ENCODE results near the gene DNAAF1. TPM values are rescaled to one million over a fixed set of nuclear protein-coding genes. Genes with fewer than 3 reads are reported as not detected.

Gene DNAAF1
- total RNA-seq, 5 donors from 2014 or later (not counting 1 experiment from before 2014, with no cell fraction given) = 0.16 to 0.32 TPM; not detected in 3

DNA sequence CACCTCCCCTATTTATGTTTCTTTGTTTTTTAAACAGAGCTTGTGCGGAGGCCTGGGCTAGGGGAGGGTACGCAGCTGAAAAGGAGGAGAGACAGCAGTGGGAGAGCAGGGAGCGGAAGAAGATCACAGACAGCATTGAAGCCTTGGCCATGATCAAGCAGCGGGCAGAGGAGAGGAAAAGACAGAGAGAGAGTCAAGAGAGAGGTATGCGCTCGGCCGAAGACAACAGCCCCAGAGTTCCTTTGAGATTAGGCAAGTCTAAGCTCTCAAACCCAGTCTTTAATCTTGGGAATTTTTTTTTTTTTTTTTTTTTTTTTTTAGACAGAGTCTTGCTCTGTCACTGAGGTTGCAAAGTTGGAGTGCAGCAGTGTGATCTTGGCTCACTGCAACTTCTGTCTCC lies 20.6 kb downstream of the DNAAF1 start:
- Histone ChIP-seq H3K27me3 (replicated peaks in 1 of 2; ENCODE audit: control insufficient read depth in 2 of 2, extremely low read depth in 1 of 2, insufficient read depth in 2 of 2, low read length in 1 of 2) (peaks cover 0 to 54% of the 10 kb centered on the region in 2 experiments), H3K4me1 (ENCODE audit: control insufficient read depth in 1 of 2, extremely low read depth in 1 of 2, insufficient read depth in 2 of 2, low read length in 2 of 2) (no peaks in the 10 kb centered on the region), H3K4me3 (ENCODE audit: control insufficient read depth in 1 of 2, extremely low read depth in 1 of 2, low read length in 1 of 2) (no peak overlapping the region), H3K9me3 (no peaks in the 10 kb centered on the region), H3K36me3 (ENCODE audit: control insufficient read depth in 2 of 2, extremely low read depth in 1 of 2, insufficient read depth in 1 of 2, low read length in 1 of 2) (no peaks in the 10 kb centered on the region), H3K27ac (ENCODE audit: low read length) (no peak overlapping the region)
- Mint-ChIP-seq H3K4me3 (no peak overlapping the region), H3K4me1 (no peaks in the 10 kb centered on the region), H3K27ac (no peak overlapping the region), H3K9me3 (no peaks in the 10 kb centered on the region), H3K27me3 (peaks cover 20 to 25% of the 10 kb centered on the region in 2 donors), H3K36me3 (no peaks in the 10 kb centered on the region)
- ChIA-PET CTCF (no interaction called here), POLR2A (no interaction called here)
- DNase-seq = no peak
- WGBS (ENCODE audit: insufficient coverage) = 96% methylated on average over 7 of the region's 7 CpGs
- no peak for ATAC-seq (replicated peaks in 1 of 4)

DNA sequence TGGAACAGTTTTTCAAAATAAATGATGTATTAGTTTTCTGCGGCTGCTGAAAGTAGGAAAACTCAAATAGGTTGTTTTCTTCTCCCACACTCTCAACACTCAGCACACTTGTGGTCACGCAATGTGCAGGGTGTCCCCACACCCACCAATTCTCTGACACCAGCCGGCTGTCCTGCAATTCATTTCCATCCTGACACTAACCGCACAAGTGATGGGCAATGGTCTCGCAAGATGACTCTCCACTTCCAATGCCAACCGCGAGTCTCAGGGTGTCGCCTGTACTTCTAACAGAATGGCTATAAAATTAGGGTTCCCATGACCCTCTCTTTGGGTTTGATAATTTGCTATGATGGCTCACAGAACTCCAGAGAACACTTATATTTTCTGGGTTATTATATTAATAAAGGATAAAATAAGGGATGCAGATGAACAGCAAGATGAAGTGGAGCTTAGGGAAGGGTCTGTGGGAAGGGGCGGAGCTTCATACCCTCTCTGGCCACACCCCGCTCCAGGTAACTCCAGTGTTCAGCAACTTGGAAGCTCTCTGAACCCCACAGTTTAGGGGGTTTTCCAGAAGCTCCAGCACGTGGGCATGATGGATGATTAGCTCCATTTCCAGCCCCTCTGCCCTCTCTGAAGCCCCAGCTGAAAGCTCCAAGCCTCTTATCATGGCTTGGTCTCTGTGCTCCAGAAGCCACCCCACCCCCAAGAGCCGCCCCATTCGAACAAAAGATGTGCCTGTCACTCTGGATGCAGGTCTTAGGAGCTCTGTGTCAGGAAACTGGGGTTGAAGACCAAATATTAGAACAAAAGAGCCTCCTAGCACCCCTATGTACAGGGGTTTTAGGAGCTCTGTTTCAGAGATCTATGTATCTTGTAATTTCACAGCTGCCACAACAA lies 21.9 kb downstream of the DNAAF1 start:
- DNase-seq (no peak), ATAC-seq (replicated peaks in 1 of 4) (no peak)
- no peaks in the 10 kb centered on the region for H3K36me3 ChIP-seq (ENCODE audit: control insufficient read depth in 2 of 2, extremely low read depth in 1 of 2, insufficient read depth in 1 of 2, low read length in 1 of 2)
- Mint-ChIP-seq H3K4me3 (no peak overlapping the region), H3K27me3 (peaks cover 14 to 28% of the 10 kb centered on the region in 2 donors), H3K4me1 (no peaks in the 10 kb centered on the region), H3K9me3 (no peaks in the 10 kb centered on the region), H3K36me3 (no peaks in the 10 kb centered on the region), H3K27ac (no peak overlapping the region)
- ChIA-PET POLR2A (no interaction called here), CTCF (no interaction called here)
- peaks cover 0 to 57% of the 10 kb centered on the region in 2 experiments for H3K27me3 ChIP-seq (replicated peaks in 1 of 2; ENCODE audit: control insufficient read depth in 2 of 2, extremely low read depth in 1 of 2, insufficient read depth in 2 of 2, low read length in 1 of 2)
- no peaks in the 10 kb centered on the region for H3K9me3 ChIP-seq
- no peak overlapping the region for H3K4me3 ChIP-seq (ENCODE audit: control insufficient read depth in 1 of 2, extremely low read depth in 1 of 2, low read length in 1 of 2)
- H3K27ac ChIP-seq (ENCODE audit: low read length) = no peak overlapping the region
- WGBS (ENCODE audit: insufficient coverage) = 67% methylated on average over 3 of the region's 13 CpGs
- H3K4me1 ChIP-seq (ENCODE audit: control insufficient read depth in 1 of 2, extremely low read depth in 1 of 2, insufficient read depth in 2 of 2, low read length in 2 of 2) = no peaks in the 10 kb centered on the region

DNA sequence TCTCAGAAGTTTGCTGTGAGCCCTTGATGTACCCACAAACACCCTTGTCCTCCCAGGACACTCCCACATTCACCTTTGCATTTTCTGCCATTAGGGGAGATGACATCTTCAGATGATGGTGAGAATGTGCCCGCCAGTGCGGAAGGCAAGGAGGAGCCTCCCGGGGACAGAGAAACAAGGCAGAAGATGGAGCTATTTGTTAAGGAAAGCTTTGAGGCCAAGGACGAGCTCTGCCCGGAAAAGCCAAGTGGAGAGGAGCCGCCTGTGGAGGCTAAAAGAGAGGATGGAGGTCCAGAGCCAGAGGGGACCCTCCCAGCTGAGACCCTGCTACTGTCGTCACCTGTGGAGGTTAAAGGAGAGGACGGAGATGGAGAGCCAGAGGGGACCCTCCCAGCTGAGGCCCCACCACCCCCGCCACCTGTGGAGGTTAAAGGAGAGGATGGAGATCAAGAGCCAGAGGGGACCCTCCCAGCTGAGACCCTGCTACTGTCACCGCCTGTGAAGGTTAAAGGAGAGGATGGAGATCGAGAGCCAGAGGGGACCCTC lies 24.7 kb downstream of the DNAAF1 start:
- Histone ChIP-seq H3K27me3 (replicated peaks in 1 of 2; ENCODE audit: control insufficient read depth in 2 of 2, extremely low read depth in 1 of 2, insufficient read depth in 2 of 2, low read length in 1 of 2) (peaks cover 0 to 63% of the 10 kb centered on the region in 2 experiments), H3K9me3 (no peaks in the 10 kb centered on the region), H3K36me3 (ENCODE audit: control insufficient read depth in 2 of 2, extremely low read depth in 1 of 2, insufficient read depth in 1 of 2, low read length in 1 of 2) (no peaks in the 10 kb centered on the region), H3K27ac (ENCODE audit: low read length) (no peak overlapping the region), H3K4me3 (ENCODE audit: control insufficient read depth in 1 of 2, extremely low read depth in 1 of 2, low read length in 1 of 2) (no peak overlapping the region), H3K4me1 (ENCODE audit: control insufficient read depth in 1 of 2, extremely low read depth in 1 of 2, insufficient read depth in 2 of 2, low read length in 2 of 2) (no peaks in the 10 kb centered on the region)
- Mint-ChIP-seq H3K36me3 (no peaks in the 10 kb centered on the region), H3K27ac (no peak overlapping the region), H3K4me1 (peaks cover 0 to under 1% (median 0%) of the 10 kb centered on the region in 3 donors), H3K9me3 (no peaks in the 10 kb centered on the region), H3K4me3 (no peak overlapping the region), H3K27me3 (peaks cover 11 to 32% of the 10 kb centered on the region in 2 donors)
- 90% methylated on average over 8 of the region's 11 CpGs for WGBS (ENCODE audit: insufficient coverage)
- POLR2A ChIA-PET = no interaction called here
- DNase-seq = no peak
- ATAC-seq (replicated peaks in 1 of 4) = no peak
- CTCF ChIA-PET = no interaction called here

DNA sequence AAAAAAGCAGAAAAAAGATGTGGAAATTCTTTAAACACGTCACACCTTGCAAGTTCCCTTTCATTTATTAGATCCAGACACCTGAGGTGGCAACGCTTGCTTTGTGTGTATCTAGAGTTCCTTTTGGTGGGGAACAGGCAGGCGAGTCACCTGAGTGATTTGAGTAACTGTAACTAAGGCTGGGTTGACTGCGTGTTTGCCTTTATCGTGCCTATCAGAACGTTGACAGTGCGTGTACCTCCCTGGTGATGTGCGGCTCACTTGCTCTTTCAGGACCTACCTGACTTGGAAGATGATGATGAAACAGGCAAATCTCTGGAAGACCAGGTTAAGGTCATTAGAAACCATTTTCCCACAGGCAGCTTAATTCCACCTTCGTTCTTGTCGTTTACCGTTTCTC lies 29.3 kb downstream of the DNAAF1 start:
- Mint-ChIP-seq H3K27me3 (peaks cover 7 to 17% of the 10 kb centered on the region in 2 donors), H3K4me1 (peaks cover 5 to 7% (median 5%) of the 10 kb centered on the region in 3 donors), H3K9me3 (no peaks in the 10 kb centered on the region), H3K4me3 (no peak overlapping the region), H3K27ac (no peak overlapping the region), H3K36me3 (peaks cover 5% of the 10 kb centered on the region)
- H3K27ac ChIP-seq (ENCODE audit: low read length) = no peak overlapping the region
- ATAC-seq (replicated peaks in 1 of 4) = no peak
- no peaks in the 10 kb centered on the region for H3K9me3 ChIP-seq
- ChIA-PET POLR2A (no interaction called here), CTCF (no interaction called here)
- peaks cover 4 to 15% of the 10 kb centered on the region in 2 donors for H3K36me3 ChIP-seq (ENCODE audit: control insufficient read depth in 2 of 2, extremely low read depth in 1 of 2, insufficient read depth in 1 of 2, low read length in 1 of 2)
- 77% methylated on average over 4 of the region's 11 CpGs for WGBS (ENCODE audit: insufficient coverage)
- H3K4me1 ChIP-seq (ENCODE audit: control insufficient read depth in 1 of 2, extremely low read depth in 1 of 2, insufficient read depth in 2 of 2, low read length in 2 of 2) = peaks cover 0 to 4% of the 10 kb centered on the region in 2 experiments
- peaks cover 0 to 30% of the 10 kb centered on the region in 2 experiments for H3K27me3 ChIP-seq (replicated peaks in 1 of 2; ENCODE audit: control insufficient read depth in 2 of 2, extremely low read depth in 1 of 2, insufficient read depth in 2 of 2, low read length in 1 of 2)
- H3K4me3 ChIP-seq (ENCODE audit: control insufficient read depth in 1 of 2, extremely low read depth in 1 of 2, low read length in 1 of 2) = no peak overlapping the region
- DNase-seq = no peak

DNA sequence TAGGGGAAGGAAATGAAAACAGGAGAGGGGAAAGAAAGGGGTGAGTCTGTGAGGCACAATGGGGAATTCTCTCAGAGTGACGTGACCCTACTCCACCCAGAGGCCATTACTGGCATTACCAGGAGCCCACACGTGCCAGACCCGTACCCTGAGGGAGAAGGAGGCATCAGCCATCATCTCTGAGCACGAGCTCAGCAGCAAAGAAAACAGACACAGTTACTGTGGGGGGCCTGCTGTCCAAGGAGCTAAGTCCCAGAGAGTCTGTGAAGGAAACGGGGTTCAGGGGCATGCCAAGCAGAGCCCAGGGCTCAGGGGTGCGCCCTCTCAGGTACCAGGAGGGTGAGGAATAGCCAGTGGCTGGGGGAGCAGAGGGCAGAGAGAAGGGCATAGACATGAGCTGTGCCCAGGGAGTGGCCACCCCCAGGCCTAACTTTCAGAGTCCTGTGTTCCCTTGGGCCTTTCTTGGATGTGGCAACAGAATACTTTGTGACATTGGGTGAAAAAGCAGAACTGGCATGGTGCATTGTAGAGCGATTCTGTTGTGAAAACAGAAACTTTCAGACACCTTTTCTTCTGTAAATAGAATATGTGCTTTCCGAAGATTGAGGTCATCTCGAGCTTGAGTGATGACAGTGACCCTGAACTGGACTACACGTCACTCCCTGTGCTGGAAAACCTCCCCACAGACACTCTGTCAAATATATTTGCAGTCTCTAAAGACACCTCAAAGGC lies 30.4 kb downstream of the DNAAF1 start:
- peaks cover 0 to 4% of the 10 kb centered on the region in 2 experiments for H3K4me1 ChIP-seq (ENCODE audit: control insufficient read depth in 1 of 2, extremely low read depth in 1 of 2, insufficient read depth in 2 of 2, low read length in 2 of 2)
- Mint-ChIP-seq H3K4me3 (no peak overlapping the region), H3K9me3 (no peaks in the 10 kb centered on the region), H3K27ac (no peak overlapping the region), H3K27me3 (peaks cover 0 to 9% of the 10 kb centered on the region in 2 donors), H3K36me3 (peaks cover 5% of the 10 kb centered on the region), H3K4me1 (peaks cover 5 to 7% (median 5%) of the 10 kb centered on the region in 3 donors)
- ChIA-PET CTCF (interaction anchor here (0.5 to 1.2 kb wide), 4 partner anchors 11 to 360 kb away, joined by 3 to 7 read pairs (median 4); partner anchors contain the start of gene TAF1C (in 1 of the 2)), POLR2A (no interaction called here)
- H3K27ac ChIP-seq (ENCODE audit: low read length) = no peak overlapping the region
- 50% methylated on average over 6 of the region's 10 CpGs for WGBS (ENCODE audit: insufficient coverage)
- DNase-seq (peak in 27 of 35 experiments; percentile 20 to 67 (median 41)), ATAC-seq (replicated peaks in 1 of 4) (peak; percentile 78 to 92 (median 88))
- peaks cover 0 to 19% of the 10 kb centered on the region in 2 experiments for H3K27me3 ChIP-seq (replicated peaks in 1 of 2; ENCODE audit: control insufficient read depth in 2 of 2, extremely low read depth in 1 of 2, insufficient read depth in 2 of 2, low read length in 1 of 2)
- peaks cover 8 to 23% of the 10 kb centered on the region in 2 donors for H3K36me3 ChIP-seq (ENCODE audit: control insufficient read depth in 2 of 2, extremely low read depth in 1 of 2, insufficient read depth in 1 of 2, low read length in 1 of 2)
- no peaks in the 10 kb centered on the region for H3K9me3 ChIP-seq
- no peak overlapping the region for H3K4me3 ChIP-seq (ENCODE audit: control insufficient read depth in 1 of 2, extremely low read depth in 1 of 2, low read length in 1 of 2)

All from T-cell (primary cell).